Myocyte (in vitro differentiated cells): ENCODE data around the gene RAD23B. TPM values are rescaled to one million over a fixed set of nuclear protein-coding genes. Genes with fewer than 3 reads are reported as not detected.

ENCODE experiments used
- DNase-seq: peaks from one replicate; pipeline ENCODE4 v3.0.0-alpha.2; 2012; ENCODE audit warnings: low read depth
- total RNA-seq: library from RNA; depleted of rRNA; stranded (reverse); fragments of >200 nt; gene quantifications from 2 replicates; pipeline ENCODE4 v1.2.3, GENCODE V29; 2014

Gene RAD23B
- total RNA-seq, 1 donor from 2014 or later: 232 TPM

DNA sequence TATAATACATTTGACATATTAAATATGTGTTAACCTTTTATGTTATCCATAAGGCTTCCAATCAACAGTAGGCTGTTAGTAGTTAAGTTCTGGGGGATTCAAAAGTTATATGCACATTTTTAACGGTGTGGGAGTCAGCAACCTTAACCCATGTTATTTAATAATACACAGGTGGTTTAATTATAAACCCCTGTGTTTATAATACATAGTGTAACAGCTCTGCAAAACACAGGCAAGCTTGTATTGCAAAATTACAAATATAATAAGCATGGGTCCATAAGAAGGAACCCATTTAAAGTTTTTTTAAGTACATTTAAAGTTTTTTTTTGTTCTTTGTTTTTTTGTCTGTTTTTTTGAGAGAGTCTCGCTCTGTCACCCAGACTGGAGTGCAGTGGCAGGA, 14.5 kb upstream of the RAD23B start:
- DNase-seq: no peak

GRCh38 chr9:107269254-107269653, 13.8 kb upstream of the RAD23B start:
- DNase-seq: no peak

DNA sequence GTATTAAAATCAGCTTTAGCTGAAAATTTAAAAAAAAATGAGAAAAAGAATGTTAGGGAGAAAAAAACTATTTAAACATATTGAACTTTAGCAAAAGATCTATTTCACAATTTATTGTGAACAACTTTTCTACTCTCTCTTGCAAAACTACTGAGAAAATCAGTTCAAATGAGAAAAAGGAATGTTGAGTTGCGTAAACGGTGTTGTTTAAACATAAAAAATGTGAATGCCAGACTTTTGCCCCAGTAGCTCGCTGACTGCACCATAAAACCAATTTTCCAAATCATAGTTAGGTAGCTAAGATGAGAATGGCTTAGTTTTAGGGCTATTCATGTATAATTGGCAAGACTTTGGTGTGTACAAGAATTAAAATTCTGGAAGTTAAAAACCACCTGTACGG, 13.4 kb upstream of the RAD23B start:
- no peak for DNase-seq

- no peak for DNase-seq
These were observed 13.0 kb upstream of the RAD23B start for GRCh38 chr9:107270082-107270481.

DNA sequence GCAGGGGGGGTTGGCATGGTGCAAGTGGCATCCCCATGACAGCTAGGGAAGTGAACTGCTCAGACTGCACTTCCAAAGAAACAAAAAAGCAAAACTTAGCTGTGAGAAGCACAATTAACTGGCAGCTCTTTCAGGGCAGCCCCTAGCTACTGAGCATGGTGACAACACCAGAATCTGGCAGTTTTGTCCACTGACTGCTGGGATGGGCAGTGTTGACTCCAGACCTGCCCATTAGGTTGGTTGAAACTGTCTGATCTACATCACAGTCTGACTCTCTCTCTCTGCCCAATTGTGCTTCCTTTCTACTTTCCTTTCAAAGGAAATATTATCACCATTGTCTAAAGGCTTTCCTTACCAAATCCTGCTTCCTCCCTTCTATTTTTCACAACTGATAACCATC, 12.5 kb upstream of the RAD23B start:
- DNase-seq: no peak

DNA sequence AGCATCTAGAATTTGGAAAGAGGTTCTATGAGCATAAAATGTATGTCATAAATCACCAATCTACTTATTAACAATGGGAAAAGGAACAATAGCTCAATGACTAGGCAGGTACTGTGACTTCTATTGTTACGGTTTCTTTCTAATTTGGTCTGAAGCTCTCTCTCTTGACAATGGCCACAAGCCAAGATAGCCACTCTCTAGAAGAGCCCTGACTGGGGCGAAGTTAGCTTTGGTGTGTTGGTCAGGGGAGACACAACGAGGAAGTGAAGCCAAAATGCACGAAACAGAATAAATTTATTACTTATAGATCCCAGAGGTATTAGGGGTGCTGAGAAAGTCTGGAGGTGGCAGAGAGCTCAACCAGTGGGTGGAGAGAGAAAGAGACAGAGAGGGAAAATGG, 9.4 kb upstream of the RAD23B start:
- DNase-seq: no peak

DNA sequence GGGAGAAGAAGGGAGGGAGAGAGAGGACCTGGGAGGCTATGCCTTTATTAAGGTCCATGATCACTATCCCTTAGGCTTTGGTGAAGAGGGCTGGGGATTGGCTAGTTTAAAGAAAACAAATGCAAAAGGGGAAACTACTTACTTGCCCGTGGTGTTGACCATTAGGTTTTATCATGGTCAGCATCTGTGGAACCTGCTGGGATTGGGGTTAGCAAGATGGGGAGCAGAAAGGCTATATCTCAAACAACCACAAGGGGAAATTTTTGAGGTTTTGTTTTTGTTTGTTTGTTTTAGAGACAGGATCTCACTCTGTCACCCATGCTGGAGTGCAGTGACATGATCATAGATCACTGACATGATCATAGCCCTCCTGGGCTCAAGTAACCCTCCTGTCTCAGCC, 9.0 kb upstream of the RAD23B start:
- peak; percentile 54 for DNase-seq

DNA sequence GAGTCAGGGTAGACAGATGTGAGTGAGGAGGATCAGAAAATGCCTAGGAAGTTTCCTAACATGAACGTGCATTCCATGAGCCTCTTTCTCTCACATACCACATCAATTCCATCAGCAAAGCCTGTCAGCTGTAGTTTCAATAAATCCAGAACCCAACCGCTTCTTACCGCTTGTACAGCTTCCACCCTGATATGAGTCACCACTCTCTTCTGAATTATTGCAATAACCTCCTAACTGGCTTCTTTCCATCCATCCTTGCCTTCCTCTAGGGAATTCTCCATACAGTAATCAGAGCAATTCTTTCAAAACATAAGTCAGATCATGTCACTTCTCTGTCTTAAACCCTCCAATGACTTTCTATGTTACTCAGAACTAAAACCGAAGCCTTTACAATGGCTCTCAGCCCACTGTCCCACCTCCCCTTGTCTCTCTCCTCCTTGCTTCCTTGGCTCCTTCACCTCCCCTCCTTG, 8.1 kb upstream of the RAD23B start:
- DNase-seq: peak; percentile 94

DNA sequence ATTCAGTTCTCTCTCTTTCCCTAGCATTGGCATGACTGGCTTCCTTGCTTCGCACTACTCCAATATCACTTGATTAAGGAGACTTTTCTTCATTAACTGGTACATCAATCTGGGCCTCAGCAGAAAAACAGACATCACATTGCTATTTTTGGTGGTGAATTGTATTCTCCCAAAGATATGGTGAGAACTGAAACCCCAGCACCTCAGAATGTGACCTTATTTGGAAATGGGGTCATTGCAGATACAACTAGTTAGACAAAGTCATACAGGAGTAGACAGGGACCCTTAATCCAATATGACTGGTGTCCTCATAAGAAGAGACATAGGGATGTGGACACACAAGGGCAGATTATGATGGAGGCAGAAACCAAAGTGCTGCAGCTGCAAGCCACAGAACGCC, 7.5 kb upstream of the RAD23B start:
- peak; percentile 22 for DNase-seq

GRCh38 chr9:107276966-107277710, 5.9 kb upstream of the RAD23B start:
- peak; percentile 82 for DNase-seq

DNA sequence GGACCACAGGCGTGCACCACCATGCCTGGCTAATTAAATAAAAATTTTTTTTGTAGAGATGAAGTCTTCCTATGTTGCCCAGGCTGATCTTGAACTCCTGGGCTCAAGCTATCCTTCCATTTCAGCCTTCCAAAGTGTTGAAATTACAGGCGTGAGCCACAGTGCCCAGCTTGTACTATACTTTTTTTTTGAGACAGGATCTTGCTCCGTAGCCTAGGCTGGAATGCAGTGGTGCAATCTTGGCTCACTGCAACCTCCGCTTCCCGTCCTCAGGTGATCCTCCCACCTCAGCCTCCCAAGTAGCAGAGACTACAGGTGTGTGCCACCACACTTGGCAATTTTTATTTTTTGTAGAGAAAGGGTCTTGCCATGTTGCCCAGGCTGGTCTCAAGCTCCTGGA, 5.3 kb upstream of the RAD23B start:
- no peak for DNase-seq

GRCh38 chr9:107279086-107279485, 4.0 kb upstream of the RAD23B start:
- DNase-seq: no peak

- DNase-seq: no peak
These were observed 2.5 kb upstream of the RAD23B start for GRCh38 chr9:107280543-107280942.

- DNase-seq: no peak
These were observed 1.9 kb upstream of the RAD23B start for GRCh38 chr9:107281184-107281583.

- DNase-seq: peak; percentile 27
These were observed 984 bp upstream of the RAD23B start for GRCh38 chr9:107281922-107282667.

DNA sequence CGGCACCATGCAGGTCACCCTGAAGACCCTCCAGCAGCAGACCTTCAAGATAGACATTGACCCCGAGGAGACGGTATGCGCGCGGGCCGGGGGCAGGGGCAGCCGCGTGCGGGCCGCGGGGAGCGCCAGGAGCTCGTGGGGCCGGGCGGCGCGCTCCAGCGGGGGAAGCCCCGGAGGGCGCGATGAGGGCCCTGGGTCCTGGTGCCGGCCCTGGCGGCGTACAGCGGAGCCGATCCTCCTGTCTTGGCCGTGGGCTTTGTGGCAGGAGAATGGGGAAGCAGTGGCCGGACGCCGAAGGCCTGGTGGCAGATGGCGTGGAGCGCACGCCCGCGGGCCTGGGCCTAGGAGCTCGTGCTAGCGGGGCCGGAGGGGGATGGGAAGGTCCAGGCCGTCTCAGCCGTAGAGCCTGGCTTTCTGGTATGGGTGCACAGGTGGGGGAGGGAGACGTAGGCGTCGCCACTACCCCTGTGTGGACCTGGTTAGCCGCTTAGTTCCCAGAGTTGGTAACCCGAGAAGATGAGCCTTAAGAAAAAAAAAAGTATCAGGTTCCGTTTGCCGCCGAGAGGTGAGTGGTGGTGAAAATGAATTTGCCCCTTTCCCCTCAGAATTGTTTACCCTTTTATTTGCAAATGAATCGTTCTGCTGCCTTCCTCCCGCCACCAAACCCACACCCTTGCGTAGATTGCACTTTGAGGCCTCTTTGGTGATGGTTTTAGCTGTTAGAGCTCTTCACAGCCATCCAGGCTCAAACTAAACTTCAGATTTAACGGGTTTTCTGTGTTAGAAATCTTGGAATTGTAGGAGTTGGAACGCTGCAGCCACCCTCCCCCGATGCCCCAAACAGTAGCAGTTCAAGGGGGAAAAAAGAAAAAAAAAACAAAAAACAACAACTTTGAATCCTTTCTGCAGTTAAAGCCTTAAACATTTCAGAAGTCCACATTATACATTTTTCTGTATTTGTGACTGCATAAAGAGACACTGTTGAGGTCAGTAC, 841 bp downstream of the RAD23B start:
- peak; percentile 86 for DNase-seq

DNA sequence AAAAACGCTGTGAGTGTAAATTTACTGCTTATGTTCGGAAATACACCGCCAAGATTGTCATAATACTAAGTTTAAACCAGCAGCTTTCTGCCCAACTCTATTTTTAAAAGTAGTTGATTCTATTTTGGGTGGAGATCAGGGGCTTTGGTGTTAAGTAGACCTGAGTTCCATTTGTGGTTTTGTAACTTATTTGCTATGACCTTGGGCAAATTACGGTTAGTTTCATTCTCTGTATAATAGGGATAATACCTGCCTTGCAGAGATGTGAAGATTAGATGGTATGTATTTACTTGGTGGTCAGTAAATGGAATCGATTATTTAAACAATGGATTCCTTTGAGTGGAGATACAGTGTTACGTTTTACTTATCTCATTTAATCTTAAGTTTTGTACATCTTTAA, 1.6 kb downstream of the RAD23B start:
- DNase-seq: no peak

- DNase-seq: no peak
These were observed 2.2 kb downstream of the RAD23B start for GRCh38 chr9:107285286-107285685.

GRCh38 chr9:107286057-107286456, 3.0 kb downstream of the RAD23B start:
- no peak for DNase-seq

GRCh38 chr9:107288701-107289100, 5.6 kb downstream of the RAD23B start:
- DNase-seq: no peak

DNA sequence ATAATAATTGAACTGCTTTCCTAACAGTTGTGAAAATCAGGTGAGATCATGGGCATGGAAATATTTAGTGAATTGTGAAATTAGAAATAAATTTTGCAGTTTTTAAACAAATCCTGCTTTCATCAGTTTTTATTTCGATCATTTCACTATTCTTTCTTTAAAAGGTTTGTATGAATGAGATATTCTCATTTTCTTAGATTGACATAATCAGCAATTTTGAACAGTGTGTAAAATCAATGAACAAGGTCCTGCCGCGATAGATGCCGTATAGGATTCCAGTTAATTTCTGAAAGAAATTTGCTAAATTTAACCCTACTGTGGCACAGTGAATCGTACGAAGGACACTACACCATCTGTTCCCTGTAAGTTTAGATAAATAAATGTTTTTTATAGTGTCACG, 7.5 kb downstream of the RAD23B start:
- DNase-seq: no peak
